Tibial artery (tissue), 4 donors: ENCODE results near the gene TRPC6.

ENCODE experiments used
- DNase-seq, 2 donors: peaks; one replicate each; pipeline ENCODE4 v3.0.0-alpha.2; 2019
- H3K27ac ChIP-seq, 2 donors: fragments of 200-600 bp; sonication (generic) in 1 of 2; 1 replicate in 1 of 2; 2 replicates in 1 of 2; pipeline ENCODE4 v1.5.1; 2018 to 2019; ENCODE audit warnings: mild to moderate bottlenecking in 1 of 2
- H3K27me3 ChIP-seq, 2 donors: fragments of 200-600 bp; sonication (generic) in 1 of 2; one replicate each; pipeline versions ENCODE4 v1.5.1 to v1.6.0; 2016 to 2019
- H3K36me3 ChIP-seq, 3 donors: fragments of 200-600 bp; sonication (generic) in 2 of 3; one replicate each; pipeline ENCODE4 v1.5.1; 2016 to 2019; ENCODE audit warnings: mild to moderate bottlenecking in 2 of 3
- H3K4me1 ChIP-seq, 4 donors: fragments of 200-600 bp; sonication (generic) in 2 of 4; 1 replicate in 3 of 4; 2 replicates in 1 of 4; pipeline ENCODE4 v1.5.1; 2016 to 2019
- H3K4me3 ChIP-seq, 2 donors: fragments of 200-600 bp; sonication (generic) in 1 of 2; 1 replicate in 1 of 2; 2 replicates in 1 of 2; pipeline ENCODE4 v1.5.1; 2018 to 2019; ENCODE audit warnings: mild to moderate bottlenecking in 2 of 2
- H3K9me3 ChIP-seq, 3 donors: fragments of 200-600 bp; sonication (generic) in 1 of 3; one replicate each; pipeline ENCODE4 v1.5.1; 2016 to 2019
- CTCF ChIP-seq, 2 experiments: fragments of 200-600 bp in 1 of 2; fragments of 450-650 bp in 1 of 2; IDR thresholded peaks; one replicate each; pipeline ENCODE4 v1.5.1; 2017 to 2019; ENCODE audit warnings: antibody characterized with exemption in 2 of 2, mild to moderate bottlenecking in 1 of 2, moderate library complexity in 1 of 2
- intact Hi-C: fragments of 100-400 bp; cut with DNase I; formaldehyde crosslinking; loops from one replicate; pipeline ENCODE4 v1.15.0; 2023; ENCODE audit warnings: low total_unique reads

The TRPC6 gene

GRCh38 chr11:101523634-101524260 lies 60.1 kb downstream of the TRPC6 start:
- no peak overlapping the region for H3K4me3 ChIP-seq
- no peak for TF ChIP-seq CTCF (IDR thresholded peaks at IDR 0.05)
- H3K27me3 ChIP-seq, result no peaks in the 10 kb centered on the region
- H3K4me1 ChIP-seq, result no peaks in the 10 kb centered on the region
- intact Hi-C loops, result no loop called here
- no peak overlapping the region for H3K27ac ChIP-seq
- DNase-seq, result no peak
- H3K36me3 ChIP-seq, result no peaks in the 10 kb centered on the region
- peaks cover 0 to 11% (median 8%) of the 10 kb centered on the region in 3 donors for H3K9me3 ChIP-seq

GRCh38 chr11:101523193-101523592 lies 60.6 kb downstream of the TRPC6 start:
- intact Hi-C loops, result no loop called here
- DNase-seq, result no peak
- Histone ChIP-seq H3K9me3 (peaks cover 0 to 11% (median 8%) of the 10 kb centered on the region in 3 donors), H3K27ac (no peak overlapping the region), H3K4me1 (no peaks in the 10 kb centered on the region), H3K36me3 (no peaks in the 10 kb centered on the region), H3K4me3 (no peak overlapping the region), H3K27me3 (no peaks in the 10 kb centered on the region)
- TF ChIP-seq CTCF (IDR thresholded peaks at IDR 0.05), result no peak

GRCh38 chr11:101521821-101522220 lies 62.0 kb downstream of the TRPC6 start:
- Histone ChIP-seq H3K9me3 (peaks cover 0 to 11% (median 8%) of the 10 kb centered on the region in 3 donors), H3K27ac (no peak overlapping the region), H3K4me1 (no peaks in the 10 kb centered on the region), H3K27me3 (no peaks in the 10 kb centered on the region), H3K36me3 (no peaks in the 10 kb centered on the region), H3K4me3 (no peak overlapping the region)
- DNase-seq, result no peak
- intact Hi-C loops, result no loop called here
- TF ChIP-seq CTCF (IDR thresholded peaks at IDR 0.05), result no peak

GRCh38 chr11:101516546-101516945 lies 67.3 kb downstream of the TRPC6 start:
- DNase-seq, result no peak
- Histone ChIP-seq H3K36me3 (no peaks in the 10 kb centered on the region), H3K4me1 (no peaks in the 10 kb centered on the region), H3K4me3 (no peak overlapping the region), H3K9me3 (peaks cover 0 to 9% (median 8%) of the 10 kb centered on the region in 3 donors), H3K27ac (no peak overlapping the region), H3K27me3 (no peaks in the 10 kb centered on the region)
- no peak for TF ChIP-seq CTCF (IDR thresholded peaks at IDR 0.05)
- intact Hi-C loops, result no loop called here

- H3K27me3 ChIP-seq, result no peaks in the 10 kb centered on the region
- H3K4me1 ChIP-seq, result no peaks in the 10 kb centered on the region
- H3K4me3 ChIP-seq, result no peak overlapping the region
- no peak for TF ChIP-seq CTCF (IDR thresholded peaks at IDR 0.05)
- no peaks in the 10 kb centered on the region for H3K9me3 ChIP-seq
- intact Hi-C loops, result no loop called here
- no peak for DNase-seq
- no peaks in the 10 kb centered on the region for H3K36me3 ChIP-seq
- H3K27ac ChIP-seq, result no peak overlapping the region
Measured at GRCh38 chr11:101511065-101511464, 72.7 kb downstream of the TRPC6 start.

GRCh38 chr11:101510591-101510990 lies 73.2 kb downstream of the TRPC6 start:
- H3K27ac ChIP-seq, result no peak overlapping the region
- intact Hi-C loops, result no loop called here
- TF ChIP-seq CTCF (IDR thresholded peaks at IDR 0.05), result no peak
- H3K9me3 ChIP-seq, result no peaks in the 10 kb centered on the region
- H3K4me3 ChIP-seq, result no peak overlapping the region
- H3K27me3 ChIP-seq, result no peaks in the 10 kb centered on the region
- DNase-seq, result no peak
- H3K36me3 ChIP-seq, result no peaks in the 10 kb centered on the region
- no peaks in the 10 kb centered on the region for H3K4me1 ChIP-seq
